NCI-H82 (cell line): Measurements from ENCODE around the gene VSNL1.
A peak's percentile ranks its signal among the peaks of the same experiment; 100 is the strongest.

Source experiments
- DNase-seq: peaks from one replicate; lab custom pipeline; 2025; lab: John Stamatoyannopoulos, UW

The VSNL1 gene

GRCh38 chr2:17614174-17614930, 73.9 kb downstream of the VSNL1 start:
- DNase-seq, result no peak

- no peak for DNase-seq
Observed at GRCh38 chr2:17615147-17615546, 74.7 kb downstream of the VSNL1 start.

- DNase-seq, result no peak
Observed at GRCh38 chr2:17615728-17616351, 75.3 kb downstream of the VSNL1 start.

GRCh38 chr2:17616405-17616804, 75.9 kb downstream of the VSNL1 start:
- DNase-seq, result no peak

GRCh38 chr2:17617516-17617915, 77.0 kb downstream of the VSNL1 start:
- no peak for DNase-seq

- no peak for DNase-seq
Observed at GRCh38 chr2:17617955-17618354, 77.5 kb downstream of the VSNL1 start.

- peak; percentile 26 for DNase-seq
Observed at GRCh38 chr2:17620280-17620679, 79.8 kb downstream of the VSNL1 start.

- no peak for DNase-seq
Observed at GRCh38 chr2:17620841-17621240, 80.3 kb downstream of the VSNL1 start.

GRCh38 chr2:17621781-17622180, 81.3 kb downstream of the VSNL1 start:
- DNase-seq, result no peak

- DNase-seq, result no peak
Observed at GRCh38 chr2:17625446-17625845, 85.0 kb downstream of the VSNL1 start.

- no peak for DNase-seq
Observed at GRCh38 chr2:17626986-17627385, 86.5 kb downstream of the VSNL1 start.

GRCh38 chr2:17627434-17627833, 86.9 kb downstream of the VSNL1 start:
- no peak for DNase-seq

- DNase-seq, result no peak
Observed at GRCh38 chr2:17628349-17629261, 88.1 kb downstream of the VSNL1 start.

- DNase-seq, result no peak
Observed at GRCh38 chr2:17630089-17630488, 89.6 kb downstream of the VSNL1 start.

- DNase-seq, result no peak
Observed at GRCh38 chr2:17634997-17635396, 94.5 kb downstream of the VSNL1 start.

GRCh38 chr2:17636257-17636656, 95.8 kb downstream of the VSNL1 start:
- DNase-seq, result no peak

- DNase-seq, result no peak
Observed at GRCh38 chr2:17637131-17637906, 96.8 kb downstream of the VSNL1 start.

- DNase-seq, result no peak
Observed at GRCh38 chr2:17638196-17638743, 97.8 kb downstream of the VSNL1 start.

GRCh38 chr2:17640406-17640805, 99.9 kb downstream of the VSNL1 start:
- no peak for DNase-seq

GRCh38 chr2:17643031-17643615, 102.6 kb downstream of the VSNL1 start:
- DNase-seq, result no peak
